NCI-H1092 (cell line): Measurements from ENCODE around the gene KATNAL1.
"Not testable (repeated sequence)": the region's sequence is repeated elsewhere in the genome, so short reads cannot be mapped to it uniquely, and the experiment has no call there.

Source experiments
- DNase-seq: peaks from one replicate; lab custom pipeline; 2025; lab: John Stamatoyannopoulos, UW

The KATNAL1 gene

DNA sequence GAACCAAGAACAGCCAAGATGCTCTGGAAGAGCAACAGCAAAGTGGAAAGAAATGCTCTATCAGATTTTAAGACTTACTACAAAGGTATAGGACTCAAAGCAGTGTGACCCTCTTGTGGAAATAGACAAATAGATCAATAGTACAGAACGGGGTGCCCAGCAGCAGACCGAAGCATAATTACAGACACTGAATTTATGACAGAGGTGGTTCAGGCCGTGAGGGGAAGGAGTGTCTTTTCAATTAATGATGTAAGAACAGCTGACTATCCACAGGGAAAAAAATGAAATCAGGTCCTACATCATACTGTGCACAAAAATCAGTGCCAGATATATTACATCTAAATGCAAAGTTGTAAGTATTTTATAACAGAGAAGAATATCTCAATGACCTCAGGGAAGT lies 95.6 kb downstream of the KATNAL1 start:
- no peak for DNase-seq

DNA sequence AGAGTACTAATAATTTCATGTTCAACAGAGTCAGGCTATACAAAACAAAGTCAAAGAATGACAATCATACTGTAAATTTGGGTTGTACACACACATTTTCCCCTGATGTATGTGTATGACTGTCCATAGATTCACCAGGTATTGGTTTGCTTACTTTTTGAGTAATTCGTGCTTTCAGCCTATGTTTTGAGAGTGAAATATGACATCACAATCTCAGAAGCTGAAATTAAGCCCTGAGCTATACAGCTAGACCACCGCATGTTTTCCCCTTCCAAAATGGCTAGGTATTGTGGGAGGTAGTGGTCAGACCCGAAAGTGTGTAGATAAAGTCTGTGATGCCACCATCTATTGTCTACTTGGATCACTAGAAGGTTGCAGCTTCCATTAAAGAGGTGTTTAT lies 102.8 kb downstream of the KATNAL1 start:
- no peak for DNase-seq

DNA sequence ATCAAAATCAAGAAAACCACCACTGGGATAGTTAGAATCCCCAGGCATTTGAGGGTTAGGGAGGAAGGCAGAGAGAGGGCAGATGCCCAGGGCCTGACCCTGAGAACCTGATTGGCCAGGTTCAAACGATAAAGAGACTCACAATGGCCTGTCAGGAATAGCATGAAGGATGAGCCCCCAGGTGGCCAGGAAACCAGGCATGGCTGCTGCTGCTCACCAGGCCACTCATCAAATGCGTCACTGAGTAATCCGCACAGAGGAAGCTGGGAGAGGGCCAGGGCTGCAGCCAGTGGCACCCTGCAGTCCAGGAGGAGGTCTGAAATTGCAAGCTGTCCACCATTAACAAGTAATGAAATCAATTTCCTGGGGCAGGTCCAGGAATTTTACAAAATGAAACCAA lies 111.3 kb downstream of the KATNAL1 start:
- DNase-seq, result peak; percentile 16

DNA sequence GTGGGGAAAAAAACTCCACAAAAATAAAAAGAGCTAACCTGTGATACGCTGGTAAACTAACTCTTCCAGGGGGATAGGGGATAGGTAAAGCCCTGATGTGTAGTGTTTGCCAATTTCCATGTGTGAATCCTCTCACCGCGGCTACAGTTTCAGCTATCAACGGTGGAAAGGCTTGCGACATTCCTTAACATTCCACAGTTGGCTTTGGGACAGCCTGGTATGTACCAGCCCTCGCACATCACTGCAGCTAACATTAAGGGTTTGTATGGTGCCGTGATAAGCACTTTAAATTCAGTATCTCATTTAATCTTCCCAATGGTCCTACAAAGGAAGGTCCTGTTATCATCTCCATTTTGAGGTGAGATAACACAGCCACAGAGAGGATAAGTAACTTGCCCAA lies 112.4 kb downstream of the KATNAL1 start:
- DNase-seq, result no peak

DNA sequence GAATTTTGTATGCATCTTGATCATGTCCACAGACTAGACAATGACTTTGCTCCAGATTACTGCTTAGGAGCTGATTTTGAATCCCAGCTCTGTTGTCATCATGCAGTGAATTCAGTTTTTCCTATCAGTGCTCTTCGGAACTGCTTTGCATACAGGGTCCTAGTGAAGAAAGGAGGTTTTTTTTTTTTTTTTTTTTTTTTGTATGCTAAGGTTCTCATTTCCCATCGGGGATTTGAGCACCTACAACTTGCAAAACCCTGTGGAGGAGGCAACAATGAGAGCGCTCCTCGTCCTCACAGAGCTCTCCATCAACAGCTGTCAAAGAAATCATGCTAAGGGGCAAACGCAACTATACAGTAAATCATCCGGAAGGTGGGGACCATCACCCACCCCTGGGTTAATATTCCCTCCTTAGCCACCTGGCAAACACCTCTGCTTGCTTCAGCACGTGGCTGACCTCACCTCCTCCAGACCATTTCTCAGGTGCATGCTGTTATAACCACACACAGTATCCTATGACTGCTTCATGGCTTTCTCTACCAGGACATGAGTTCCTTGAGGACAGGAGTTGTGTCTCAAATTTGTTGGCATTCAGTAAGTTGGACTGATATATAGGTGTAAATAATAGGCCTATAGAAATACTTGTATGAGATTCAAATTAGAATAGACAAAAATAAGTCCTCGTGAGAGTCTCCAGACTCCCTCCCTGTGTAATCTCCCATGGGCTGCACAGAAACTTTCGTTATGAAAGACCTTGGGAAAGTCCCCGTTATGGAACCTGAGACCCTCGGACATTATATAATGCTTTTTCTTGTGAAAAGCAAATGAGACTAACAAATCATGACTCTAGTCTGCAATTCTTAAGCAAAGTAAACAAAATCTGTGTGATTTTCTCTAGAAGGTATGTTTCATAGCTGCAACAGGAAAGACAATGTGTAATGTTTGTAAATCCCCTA lies 113.8 kb downstream of the KATNAL1 start:
- no peak for DNase-seq

DNA sequence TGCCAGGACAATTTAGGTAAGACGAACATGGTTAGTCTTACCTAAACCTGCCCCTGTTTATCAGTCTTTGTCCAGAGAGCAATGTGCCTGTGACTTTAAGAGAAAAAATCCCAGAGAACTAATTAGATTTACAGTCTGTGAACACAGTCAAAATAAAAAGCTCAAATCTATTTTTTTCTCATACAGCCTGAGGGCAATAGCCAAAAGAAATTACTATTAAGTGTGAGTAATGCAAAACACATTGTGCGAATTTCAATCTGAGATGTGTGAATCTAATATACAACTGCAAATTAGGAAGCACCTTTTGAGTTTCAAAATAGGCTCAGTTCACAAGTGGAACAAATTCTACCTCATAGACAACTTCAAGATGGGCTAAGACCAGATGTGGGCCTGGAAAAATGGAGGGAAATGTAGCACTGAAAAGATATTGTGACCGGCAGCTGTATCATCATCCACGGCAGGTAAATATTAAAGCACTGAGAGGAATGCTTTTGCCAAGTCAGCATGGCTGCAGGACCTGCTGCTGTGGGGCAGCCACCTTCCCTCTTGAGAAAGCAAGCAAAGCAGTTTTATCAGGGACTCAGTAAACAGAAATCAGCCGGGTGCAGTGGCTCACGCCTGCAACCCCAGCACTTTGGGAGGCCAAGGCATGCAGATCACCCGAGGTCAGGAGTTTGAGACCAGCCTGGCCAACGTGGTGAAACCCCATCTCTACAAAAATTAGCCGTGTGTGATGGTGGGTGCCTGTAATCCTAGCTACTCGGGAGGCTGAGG lies 114.8 kb downstream of the KATNAL1 start:
- no peak for DNase-seq

DNA sequence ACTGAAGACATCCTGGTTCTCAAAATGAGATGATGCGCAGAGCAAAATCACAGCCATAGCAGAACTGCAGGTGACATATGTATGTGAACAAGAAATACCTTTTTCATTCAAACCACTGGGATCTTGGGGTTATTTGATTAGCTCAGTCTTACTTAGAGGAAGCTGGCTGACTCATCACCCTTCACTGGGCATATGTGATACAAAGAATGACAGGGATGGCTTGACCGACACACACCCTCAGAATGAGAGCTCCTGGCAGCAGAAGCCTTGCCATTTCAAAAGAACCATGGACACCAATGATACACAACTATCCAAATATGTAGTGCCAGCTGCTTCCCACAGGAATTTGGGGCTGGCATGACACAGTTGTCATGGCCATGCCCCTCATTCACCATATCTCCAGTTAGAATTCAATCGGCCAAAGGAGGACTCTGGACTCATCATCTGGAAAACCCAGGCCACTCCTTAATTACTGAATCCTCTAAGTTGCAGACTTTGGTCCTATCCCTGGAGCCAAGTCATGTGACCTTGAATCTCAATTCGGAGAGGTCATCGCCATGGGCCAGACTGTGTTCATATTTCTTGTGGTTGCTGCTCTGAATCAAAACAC lies 115.8 kb downstream of the KATNAL1 start:
- DNase-seq, result no peak

DNA sequence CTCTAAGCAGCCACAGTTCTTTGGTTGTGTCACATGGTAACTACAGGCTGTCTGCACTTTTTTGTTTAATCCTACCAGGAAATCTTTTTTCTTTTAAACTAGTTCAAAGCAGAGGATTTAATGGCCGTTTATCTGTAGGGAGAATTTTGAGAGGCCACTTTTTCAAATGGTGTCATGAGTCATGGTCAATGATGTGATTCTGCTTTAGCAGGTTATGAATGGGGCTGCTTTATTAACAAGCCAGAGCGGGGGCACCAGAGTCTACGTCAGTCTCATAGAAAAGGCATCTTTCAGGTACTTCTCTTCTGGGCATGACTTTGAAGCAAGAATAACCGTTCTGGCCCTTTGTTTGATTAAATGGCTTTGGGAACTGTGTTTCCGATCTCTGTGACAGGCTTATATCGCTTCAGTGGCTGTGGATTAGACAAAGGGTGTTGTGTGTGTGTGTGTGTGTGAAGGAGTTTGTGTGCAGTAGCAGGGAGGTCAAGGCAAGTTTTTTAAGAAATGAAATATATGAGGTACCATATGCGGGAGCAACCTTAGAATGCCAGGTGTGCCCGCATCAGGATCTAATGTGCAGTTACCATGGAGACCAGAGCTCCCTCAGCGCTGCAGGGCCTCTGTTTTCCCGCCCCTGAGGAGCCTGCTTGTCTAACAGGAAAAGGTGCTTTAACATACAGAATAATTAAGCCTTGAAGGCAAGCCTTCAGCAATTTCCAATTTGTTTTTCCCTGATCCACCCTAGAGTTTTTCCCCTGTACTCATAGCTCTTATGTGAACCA lies 120.5 kb downstream of the KATNAL1 start:
- peak; percentile 9 for DNase-seq

DNA sequence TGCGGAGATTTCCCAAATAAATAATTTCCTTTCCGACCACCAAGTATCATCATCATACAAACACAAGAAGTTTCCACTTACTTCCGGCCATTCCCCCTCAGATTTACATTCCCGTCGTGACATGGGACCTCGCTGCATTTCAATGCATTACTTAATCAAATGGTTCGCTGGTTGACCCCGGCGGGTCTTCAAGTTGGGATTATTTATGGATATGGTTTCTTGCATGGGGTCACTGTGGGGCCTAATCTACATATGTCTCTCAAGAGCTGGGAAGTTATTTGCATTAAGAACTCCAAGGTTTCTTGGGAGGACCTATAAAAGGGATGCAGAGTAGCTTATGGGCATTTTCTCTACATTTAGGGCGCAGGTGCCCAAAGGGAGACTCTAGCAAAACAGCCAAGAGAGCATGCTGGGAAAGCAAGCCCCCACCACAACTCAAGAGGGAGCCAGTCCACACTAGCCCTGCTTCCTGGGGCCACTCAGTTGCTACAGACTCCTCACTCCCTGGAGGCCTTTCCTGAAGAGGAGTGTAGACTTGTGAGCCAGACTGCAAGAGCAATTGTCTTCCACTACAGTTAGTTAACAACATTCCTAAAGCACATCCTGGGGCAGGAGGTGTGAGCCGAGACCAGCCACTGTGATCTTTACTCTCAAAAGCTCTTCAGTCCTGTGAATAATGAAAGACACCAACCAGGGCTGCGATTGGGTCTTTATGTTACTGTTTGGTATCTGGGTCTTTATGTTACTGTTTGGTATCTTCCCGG lies 125.3 kb downstream of the KATNAL1 start:
- no peak for DNase-seq

DNA sequence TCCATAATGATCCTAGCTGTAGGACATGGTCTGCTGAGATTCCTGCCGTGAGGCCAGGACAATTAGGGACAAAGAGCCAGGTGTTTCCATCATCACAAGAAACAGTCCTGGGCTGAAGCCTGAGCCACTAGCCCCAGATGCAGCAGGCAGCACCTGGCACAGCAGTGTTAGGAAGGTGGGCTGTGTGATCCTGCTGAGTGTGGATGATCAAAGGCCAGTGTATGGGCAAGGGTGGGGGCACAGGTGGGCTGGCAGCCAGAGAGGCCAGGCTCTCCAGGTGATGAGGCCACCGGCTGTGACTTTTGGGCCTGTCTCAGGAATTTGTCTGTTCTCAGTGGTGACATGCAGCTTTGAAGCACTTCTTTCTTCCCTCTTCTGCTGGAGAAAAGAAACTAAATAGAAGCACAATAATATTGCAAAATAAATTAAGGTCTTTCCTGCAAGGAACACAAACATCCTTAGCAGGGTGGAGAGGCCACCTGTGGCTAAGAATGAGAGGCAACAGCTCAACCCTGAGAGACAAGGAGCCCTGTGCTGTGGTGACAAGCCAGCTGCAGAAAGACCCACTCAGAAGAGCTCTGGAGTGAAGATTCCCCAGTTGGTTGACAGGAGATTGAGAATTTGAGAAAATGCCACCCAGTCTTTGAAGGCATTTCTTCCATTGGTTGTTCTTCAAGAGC lies 127.6 kb downstream of the KATNAL1 start:
- no peak for DNase-seq

DNA sequence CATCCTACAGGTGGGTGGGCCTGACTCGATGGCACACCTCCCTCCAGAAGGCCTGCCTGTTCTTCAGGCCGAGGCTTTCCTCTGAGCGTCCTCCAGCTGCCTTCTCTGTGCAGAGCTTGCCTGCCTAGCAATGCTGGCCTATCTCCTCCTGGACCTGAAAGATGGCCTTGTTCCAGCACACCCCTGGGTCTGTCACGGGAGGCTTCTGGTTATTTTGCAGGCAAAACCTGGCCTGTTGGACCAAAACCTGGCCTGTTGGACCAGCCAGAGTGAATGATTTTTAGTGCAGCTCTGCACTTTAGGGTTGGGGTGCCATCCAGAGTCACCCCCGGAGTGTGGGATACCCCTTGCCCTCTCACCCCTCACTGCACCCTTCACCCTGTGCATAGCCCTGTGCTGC lies 128.4 kb downstream of the KATNAL1 start:
- no peak for DNase-seq

DNA sequence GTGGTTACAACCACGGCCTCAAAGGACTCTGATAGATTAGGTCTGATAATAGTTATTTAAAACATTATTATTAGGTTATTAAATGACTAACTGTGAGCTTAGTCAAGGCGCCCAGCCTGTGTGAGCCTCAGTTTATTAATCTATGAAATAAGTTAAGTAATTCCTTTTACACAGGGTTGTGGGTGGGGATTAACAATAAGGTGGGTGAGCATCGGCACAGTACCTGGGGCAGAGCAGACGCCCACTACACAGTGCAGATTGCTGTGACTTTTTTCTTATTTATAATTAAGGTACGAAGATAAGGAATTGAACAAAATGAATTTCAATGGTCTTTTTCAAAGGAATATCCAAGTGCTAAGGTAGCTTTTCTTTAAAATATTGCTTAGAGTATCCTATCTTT lies 132.2 kb downstream of the KATNAL1 start:
- no peak for DNase-seq

DNA sequence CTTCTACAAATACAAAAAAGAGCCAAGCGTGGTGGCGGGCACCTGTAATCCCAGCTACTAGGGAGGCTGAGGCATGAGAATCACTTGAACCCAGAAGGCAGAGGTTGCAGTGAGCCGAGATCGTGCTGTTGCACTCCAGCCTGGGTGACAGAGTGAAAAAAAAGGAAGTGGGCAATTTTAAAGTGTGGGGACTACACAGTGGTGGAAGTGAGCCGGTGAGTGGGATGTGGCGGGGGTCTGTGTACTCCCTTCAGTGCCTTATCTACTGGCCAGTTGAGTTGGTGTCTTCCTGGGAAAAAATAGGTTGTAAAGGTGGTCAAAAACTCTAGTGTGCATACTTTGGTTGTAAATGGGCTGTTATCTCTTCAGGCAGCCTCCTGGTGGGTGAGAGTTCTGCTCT lies 133.1 kb downstream of the KATNAL1 start:
- not testable (repeated sequence) for DNase-seq

DNA sequence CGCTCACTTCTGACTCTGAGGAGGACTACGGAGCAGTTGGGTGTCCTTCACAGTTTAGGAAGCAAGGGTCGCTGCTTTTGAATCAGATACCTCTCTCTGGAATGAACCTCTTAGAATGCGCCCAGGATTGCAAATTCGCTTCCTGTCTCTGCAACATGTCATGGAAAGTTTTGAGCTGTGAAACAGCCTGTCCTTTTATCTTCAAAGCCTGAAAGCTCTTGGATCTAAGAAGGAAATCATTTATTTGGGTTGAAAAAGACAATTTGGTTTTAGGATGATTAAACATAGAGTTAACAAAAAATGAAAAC lies 134.1 kb downstream of the KATNAL1 start:
- DNase-seq, result no peak

DNA sequence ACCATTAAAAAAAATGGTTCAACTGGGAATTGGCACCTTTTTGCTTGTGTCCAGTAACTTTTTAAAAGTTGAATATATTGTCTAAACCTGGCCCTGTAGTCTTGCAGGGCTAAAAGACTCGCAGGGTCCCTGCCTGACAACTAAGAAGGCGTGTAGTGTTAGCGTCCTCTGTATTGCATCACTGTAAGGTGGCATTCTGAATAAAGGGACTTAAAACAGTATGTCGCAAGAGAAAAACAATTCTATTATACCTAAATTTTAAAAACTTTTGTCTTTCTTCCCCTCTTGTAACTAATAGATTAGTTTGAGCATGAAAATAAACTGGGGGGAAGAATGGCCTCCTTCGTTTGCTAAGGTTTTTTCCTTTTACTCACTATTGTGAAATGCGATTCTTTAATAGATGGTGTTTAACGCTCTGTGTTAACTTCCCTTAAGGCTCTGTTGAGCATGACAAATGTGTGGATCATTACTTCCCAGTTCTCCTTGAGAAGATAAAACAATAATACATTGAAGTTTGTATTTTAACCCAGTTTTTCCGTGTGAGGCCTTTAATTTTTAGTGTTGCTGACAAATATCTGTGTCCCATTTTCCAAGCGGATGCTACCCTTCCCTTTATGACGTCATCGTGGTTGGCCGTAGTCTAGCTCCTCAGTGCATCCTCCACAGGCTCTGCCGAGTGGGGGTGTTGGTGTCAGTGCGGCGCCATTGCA lies 134.6 kb downstream of the KATNAL1 start:
- no peak for DNase-seq

DNA sequence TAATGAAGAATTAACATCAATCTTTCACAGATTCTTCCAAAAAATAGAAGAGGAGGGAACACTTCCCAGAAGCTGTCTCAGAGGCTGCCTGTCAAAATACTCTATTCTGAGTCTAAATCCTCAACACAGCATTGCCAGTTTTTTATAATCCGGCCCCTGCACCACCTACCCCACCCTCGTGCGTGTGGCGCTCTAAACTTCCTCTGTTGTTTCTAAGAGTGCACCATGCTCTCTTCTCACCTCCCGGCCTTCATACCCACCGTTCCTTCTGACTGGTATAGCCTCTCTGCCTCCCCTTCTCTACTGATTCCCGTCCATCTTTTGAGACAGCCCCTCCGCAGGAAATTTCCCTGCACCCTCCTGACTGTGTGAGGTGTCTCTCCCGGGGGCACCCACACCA lies 136.8 kb downstream of the KATNAL1 start:
- no peak for DNase-seq

DNA sequence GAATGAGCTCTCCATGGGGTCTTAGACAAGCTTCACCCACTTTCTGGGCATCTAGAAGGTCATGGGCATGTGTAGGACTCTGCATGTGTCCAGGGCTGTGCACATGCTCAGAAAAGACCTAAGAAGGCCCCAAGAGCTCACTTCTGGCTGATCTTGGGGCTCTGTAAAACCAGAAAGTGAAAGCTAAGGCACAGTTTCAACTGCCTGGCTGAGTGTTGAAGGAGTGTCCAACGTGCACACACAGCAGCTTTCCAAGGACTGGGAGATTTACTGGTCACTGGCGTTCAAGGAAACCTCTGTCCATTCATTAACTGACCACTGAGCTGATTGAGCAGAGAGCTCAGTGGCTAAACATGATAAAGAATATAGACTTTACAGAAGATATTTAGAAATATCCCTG lies 137.9 kb downstream of the KATNAL1 start:
- no peak for DNase-seq

DNA sequence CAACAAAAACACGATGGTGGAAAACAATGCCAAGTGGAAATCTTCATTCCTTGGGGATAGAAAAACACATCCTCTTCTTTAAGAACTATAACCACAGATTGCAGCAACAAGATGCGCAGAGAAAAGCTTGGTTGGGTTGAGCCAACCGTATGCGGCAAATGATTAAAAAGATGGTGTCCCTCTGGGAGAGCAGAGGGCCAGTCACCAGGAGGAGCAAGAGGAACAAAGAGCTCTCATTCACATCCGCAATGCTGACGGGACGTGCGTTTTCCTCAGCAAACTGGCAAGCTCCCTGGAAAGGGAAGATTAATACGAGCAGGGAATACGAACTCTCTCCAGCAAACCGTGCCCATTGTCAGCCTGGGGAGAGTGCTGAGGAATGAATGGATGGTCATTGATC lies 141.6 kb downstream of the KATNAL1 start:
- DNase-seq, result no peak

DNA sequence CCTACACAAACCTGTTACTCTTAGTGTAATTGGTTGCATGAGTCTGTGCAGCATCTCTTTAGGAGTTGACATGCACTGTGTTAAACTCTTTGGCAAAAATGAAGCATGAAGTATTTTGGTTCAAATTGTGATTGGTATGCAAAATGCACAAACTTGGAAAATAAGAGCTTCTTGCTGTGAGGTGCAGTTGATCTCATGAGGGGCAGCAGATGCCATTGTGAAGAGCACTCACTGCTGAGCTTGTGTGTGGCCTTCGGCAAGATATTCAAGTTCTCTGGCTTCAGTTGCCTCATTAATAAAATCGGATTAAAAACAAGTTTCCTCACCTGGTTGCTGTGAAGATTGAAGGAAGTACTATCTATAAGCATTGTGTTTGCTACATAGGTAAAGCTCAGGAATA lies 142.3 kb downstream of the KATNAL1 start:
- DNase-seq, result no peak

DNA sequence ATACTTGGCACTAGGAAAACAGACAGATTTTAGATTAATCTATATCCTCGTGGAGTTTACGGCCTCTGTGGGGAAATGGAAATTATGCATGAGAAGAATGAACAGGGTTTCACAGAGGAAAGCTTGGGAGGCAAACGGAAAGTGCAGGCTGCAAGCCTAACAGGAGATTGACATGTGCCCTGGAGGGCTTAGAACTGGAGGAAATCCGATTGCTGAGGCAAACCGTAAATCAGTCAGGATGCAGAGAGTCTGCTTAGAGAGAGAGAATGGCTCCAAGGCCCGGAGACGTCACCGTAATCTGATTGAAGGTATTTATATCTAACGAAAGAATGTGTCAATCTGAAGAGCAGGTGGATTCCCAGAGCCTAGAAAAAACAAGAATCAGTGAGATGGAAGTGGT lies 143.2 kb downstream of the KATNAL1 start:
- DNase-seq, result no peak
